Sigmoid colon (tissue), 4 donors: ENCODE data around the gene CLCN7.

Experiments
- EP300 ChIP-seq, 4 donors: sonication (generic); formaldehyde crosslinking; IDR thresholded peaks; one replicate each; pipeline ENCODE4 v1.6.1; 2017; ENCODE audit warnings: antibody characterized with exemption in 4 of 4
- POLR2A ChIP-seq, 2 donors: fragments of 450-650 bp; IDR thresholded peaks; one replicate each; pipeline ENCODE4 v1.6.1; 2016; ENCODE audit warnings: antibody characterized with exemption in 2 of 2, mild to moderate bottlenecking in 2 of 2, moderate library complexity in 2 of 2
- POLR2AphosphoS5 ChIP-seq, 4 donors: sonication (generic); formaldehyde crosslinking; IDR thresholded peaks; one replicate each; pipeline ENCODE4 v1.6.1; 2017; ENCODE audit warnings: antibody characterized with exemption in 4 of 4
- TF ChIP-seq, protein P1 (sequence below), 4 experiments: fragments of 450-650 bp in 3 of 4; fragments of 200-600 bp in 1 of 4; IDR thresholded peaks; one replicate each; pipeline ENCODE4 v1.5.1; 2016 to 2019; ENCODE audit warnings: antibody characterized with exemption in 4 of 4, mild to moderate bottlenecking in 3 of 4, moderate library complexity in 2 of 4

DNA sequence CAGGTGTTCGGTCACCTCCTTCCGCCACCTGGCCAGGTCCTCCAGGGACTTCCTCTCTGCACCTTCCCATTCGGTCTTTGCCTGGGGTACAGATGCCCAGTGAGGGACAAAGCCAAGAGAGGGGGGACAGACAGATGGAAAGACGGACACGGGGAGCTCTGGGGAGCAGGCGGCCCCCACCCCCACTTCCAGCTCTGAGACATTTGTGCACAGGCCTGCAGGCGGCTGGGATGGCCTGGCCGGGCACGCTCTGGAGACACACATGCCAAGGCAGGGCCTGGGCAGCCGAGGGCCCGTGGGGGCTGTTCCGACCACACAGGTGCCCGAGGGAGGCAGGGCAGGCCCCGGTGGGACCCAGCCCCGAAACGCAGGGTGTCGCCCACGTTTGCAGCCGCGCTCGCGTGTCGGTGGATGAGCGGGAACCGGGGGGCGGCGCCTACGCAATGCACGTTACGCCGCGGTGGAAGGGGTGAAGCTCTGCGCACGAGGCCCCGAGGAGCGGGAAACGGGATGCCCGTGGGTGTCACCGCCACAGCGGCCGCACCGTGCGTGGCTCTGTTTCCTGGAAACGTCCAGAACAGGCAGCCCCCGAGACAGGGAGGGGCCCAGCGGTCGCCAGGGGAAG, 38.0 kb downstream of the CLCN7 start:
- TF ChIP-seq, protein P1, sequence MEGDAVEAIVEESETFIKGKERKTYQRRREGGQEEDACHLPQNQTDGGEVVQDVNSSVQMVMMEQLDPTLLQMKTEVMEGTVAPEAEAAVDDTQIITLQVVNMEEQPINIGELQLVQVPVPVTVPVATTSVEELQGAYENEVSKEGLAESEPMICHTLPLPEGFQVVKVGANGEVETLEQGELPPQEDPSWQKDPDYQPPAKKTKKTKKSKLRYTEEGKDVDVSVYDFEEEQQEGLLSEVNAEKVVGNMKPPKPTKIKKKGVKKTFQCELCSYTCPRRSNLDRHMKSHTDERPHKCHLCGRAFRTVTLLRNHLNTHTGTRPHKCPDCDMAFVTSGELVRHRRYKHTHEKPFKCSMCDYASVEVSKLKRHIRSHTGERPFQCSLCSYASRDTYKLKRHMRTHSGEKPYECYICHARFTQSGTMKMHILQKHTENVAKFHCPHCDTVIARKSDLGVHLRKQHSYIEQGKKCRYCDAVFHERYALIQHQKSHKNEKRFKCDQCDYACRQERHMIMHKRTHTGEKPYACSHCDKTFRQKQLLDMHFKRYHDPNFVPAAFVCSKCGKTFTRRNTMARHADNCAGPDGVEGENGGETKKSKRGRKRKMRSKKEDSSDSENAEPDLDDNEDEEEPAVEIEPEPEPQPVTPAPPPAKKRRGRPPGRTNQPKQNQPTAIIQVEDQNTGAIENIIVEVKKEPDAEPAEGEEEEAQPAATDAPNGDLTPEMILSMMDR (IDR thresholded peaks at IDR 0.05), result no peak
- TF ChIP-seq EP300 (IDR thresholded peaks at IDR 0.05) (no peak), POLR2A (IDR thresholded peaks at IDR 0.05) (no peak), POLR2AphosphoS5 (IDR thresholded peaks at IDR 0.05) (no peak)
